GM19438 (cell line): Measurements from ENCODE around the gene MAGI3.
"Not testable (repeated sequence)": the region's sequence is repeated elsewhere in the genome, so short reads cannot be mapped to it uniquely, and the experiment has no call there.

Source experiments
- ATAC-seq: cut with Tn5 transposase; IDR thresholded peaks from one replicate; pipeline ENCODE4 v1.9.1; 2021; ENCODE audit warnings: low read depth; ENCODE audit not compliant: unreplicated experiment

Gene MAGI3

DNA sequence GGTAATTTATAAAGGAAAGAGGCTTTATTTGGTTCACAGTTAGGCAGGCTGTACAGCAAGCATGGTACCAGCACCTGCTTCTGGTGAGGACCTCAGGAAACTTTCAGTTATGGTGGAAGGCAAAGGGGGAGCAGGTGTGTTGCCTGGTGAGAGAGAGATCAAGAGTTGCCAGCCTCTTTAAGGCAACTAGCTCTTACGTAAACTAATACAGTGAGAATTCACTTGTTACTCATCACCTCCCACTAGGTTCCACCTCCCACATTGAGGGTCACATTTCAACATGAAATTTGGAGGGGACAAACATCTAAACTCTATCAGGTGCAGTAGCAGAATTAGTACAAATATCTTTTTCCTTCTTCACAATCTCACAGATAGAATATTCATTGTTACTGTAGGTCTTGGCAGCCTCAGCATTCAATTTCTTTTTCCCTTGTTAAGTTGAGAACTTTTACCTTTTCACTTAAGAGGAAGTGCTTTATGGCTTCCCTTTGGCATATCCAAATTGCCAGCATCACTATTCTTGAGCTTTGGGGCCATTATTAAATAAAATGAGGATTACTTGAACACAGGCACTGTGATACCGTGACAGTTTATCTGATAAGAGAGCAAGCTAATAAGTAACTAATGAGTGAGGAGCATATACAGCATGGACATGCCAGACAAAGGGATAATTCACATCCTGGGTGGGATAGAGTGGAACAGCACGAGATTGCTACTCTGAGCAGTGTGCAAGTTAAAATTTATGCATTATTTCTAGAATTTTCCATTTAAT is 48.4 kb downstream of the MAGI3 start:
- ATAC-seq: no peak

DNA sequence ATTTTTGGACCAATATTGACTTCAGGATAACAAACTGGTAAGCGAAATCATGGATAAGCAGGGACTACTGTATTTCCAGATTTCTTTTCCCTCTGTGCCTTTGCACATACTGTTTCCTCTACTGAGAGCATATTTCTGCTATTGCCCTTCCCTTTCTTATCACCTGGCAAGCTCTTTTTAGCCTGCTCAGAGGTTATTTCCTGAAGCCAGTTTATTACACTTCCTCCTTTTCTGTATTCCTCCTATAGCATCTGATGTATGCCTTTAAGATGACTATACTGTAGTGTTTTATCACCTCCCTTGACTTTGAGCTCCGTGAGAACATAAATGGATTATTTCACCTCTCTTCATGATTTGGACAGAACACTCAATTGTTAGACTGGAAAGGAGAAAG is 49.0 kb downstream of the MAGI3 start:
- ATAC-seq: no peak

DNA sequence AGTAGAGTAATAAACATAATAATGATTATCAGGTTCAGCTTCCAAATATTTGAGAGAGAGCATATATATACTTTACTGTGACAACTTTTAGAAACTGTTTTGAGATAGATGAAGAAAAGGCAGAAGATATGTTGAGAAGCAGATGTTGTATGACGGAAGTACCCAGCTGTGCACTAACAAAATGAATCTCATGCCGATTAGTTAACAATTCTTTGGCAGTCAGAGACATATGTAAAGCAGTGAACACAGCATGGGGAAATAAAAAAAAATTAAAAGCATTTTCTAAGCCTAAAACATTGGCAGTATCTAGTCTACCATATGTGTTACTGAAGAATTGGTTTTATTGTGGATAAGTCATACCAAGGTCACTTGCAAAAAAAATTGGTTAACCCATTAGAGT is 51.8 kb downstream of the MAGI3 start:
- ATAC-seq: no peak

DNA sequence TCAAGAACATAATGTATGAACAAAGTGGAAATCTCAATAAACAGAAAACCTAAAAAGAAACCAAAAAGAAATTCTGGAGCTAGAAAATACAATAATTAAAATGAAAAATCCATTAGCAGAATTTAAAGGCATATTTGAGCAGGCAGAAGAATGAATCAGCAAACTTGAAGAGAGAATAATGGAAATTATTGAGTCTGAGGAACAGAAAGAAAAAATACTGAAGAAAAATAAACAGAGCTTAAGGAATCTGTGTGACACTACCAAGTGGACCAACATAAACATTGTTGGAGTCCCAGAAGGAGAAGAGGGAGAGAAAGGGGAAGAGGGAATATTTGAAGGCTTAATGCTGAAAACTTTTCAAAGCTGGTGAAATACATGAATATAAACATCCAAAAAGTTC is 54.5 kb downstream of the MAGI3 start:
- no peak for ATAC-seq

DNA sequence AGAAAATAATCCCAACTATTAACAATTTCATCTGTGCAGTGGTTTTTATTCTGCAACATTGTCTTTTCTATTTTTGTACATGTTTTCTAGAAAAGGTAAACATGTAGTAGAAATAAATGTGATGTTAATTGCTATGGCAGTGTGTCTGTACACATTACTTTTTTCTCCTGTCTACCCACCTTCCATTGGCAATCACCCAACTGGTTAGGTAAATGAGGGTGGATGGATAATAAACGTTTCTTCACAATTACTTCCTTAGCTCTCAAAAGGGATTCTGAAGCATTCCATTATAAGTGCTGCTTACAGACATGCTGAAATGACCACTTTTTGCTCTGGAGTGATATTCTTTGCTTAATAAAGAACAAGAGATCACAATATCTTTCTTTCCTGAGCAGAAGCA is 61.4 kb downstream of the MAGI3 start:
- ATAC-seq: no peak

DNA sequence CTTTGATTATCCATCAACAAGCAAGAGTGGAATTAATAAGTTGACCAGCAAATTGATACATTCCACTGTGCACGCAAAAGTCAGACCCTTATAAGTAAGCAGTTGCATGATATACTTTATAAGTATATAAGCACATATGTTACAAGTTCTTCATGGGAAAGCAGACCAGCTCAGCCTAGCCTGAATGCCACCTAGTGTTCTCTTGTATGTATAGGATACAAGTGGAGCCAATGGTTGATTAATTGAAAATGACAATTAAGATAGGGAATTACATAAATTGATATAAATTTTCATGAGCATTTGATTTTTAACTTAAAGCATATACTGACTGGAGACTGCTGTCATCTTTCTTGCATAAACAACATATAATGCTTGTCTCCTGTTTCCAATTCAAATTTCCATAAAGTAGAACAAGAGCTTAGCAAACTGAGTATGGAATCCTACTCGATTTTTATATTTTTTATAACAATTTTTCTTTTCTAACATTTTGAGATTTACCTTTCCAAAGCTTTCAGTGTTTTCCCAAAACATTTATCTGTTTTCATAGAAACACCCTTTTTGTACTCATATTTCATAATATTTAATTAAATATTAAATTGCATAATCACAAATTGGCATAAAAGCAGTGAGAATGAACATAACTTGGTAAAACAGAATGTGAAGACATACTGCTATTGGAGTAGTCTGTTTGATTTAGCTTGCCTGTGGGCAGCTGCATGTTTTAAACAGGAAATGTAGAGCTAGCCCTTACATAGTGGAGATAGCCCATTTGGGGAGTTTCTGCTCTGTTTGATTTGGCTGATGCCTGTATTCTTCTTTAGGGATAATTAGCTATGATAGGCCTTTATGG is 62.8 kb downstream of the MAGI3 start:
- ATAC-seq: no peak

DNA sequence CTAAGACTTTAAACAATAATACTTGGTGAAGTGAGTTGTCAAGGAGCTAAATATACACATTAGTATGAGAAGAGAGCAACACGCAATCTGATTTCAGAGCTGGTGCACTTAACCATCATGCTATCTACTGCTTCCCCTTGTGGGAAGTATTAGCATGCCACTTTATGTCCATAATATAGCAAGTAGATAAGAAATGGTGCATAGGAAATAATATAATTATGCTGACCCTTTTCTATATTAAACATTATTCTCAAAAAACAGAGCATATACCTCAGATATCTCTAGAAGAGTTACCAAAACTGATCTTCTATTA is 63.4 kb downstream of the MAGI3 start:
- ATAC-seq: no peak

DNA sequence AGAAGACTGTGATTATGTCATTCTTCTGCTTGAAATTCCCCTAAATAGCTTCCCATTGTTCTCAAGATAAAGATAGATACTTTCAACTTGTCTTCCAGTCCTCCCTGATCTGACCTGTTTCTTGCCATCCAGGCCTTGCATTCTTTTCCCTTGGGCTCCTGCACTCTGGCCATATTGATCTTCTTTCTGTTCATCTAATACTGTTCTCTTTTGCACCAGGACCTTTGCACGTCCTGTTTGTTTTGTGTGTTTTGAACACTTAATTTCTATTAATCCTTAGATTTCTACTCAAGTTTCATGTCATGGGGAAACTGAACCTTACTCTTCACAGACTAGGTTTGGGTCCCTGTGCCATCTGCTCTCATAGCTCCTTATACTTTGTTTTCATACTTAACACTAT is 65.1 kb downstream of the MAGI3 start:
- ATAC-seq: no peak

DNA sequence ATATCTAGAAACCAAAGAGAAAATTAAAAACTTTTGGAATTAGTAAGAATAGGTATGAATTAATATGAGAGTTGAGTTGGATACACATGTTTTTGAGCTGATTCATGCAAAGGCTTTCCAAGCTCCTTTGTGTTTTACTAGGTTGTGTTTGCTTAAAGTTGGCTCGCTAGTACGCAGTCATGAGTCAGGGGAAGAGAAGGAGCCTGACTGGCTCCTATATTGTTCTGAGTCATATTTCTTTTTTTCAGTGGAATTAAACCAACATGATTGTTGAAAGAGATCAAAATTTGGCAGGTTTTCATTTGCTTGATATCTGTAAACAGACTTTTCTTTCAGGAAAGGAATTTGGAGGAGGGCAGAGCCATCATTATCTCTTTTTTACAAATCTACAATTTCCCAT is 66.7 kb downstream of the MAGI3 start:
- no peak for ATAC-seq

DNA sequence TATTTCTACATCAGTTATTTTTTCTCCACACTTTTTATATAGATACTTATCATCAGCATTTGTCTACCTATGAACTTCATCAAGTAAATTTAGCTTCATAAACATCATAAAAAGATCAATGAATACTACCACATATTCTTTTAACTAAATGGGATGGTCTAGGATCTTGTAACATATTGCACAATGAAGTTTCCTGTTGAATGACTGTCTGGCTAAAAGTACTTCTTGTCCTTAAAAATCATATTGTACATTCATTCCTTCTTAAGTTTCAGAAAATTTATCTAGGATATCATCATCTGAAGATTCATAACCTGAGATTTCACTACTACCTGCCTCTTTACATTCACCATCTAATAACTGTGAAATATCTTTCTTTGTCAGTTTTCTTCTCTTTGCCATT is 69.0 kb downstream of the MAGI3 start:
- no peak for ATAC-seq

DNA sequence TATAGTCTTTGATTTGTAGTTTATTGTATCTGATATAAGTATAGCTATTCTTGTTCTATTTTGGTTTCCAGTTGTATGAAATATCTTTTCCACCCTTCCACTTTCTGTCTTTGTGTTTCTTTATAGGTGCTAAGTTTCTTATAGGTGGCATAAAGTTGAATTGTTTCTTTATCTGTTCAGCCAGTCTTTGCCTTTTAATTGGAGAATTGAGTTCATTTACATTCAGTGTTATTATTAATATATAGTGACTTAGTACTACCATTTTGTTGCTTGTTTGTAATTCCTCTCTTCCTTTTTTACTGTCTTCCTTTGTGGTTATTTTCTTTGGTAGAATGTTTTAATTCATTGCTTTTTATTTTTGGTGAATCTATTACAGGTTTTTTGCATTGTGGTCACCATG is 77.7 kb downstream of the MAGI3 start:
- no peak for ATAC-seq

DNA sequence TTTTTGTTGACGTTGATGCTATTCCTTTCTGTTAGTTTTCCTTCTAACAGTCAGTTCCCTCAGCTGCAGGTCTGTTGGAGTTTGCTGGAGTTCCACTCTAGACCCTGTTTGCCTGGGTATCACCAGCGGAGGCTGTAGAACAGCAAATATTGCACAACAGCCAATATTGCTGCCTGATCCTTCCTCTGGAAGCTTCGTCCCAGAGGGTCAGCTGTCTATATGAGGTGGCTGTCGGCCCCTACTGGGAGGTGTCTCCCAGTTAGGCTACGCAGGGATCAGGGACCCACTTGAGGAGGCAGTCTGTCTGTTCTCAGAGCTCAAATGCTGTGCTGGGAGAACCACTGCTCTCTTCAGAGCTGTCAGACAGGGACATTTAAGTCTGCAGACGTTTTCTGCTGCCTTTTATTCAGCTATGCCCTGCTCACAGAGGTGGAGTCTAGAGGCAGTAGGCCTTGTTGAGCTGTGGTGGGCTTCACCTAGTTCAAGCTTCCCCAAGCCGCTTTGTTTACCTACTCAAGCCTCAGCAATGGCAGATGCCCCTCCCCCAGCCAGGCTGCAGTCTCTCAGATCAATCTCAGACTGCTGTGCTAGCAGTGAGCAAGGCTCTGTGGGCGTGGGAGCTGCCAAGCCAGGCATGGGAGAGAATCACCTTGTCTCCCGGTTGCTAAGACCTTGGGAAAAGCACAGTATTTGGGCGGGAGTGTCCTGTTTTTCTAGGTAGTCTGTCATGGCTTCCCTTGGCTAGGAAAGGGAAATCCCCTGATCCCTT is 88.3 kb downstream of the MAGI3 start:
- not testable (repeated sequence) for ATAC-seq

DNA sequence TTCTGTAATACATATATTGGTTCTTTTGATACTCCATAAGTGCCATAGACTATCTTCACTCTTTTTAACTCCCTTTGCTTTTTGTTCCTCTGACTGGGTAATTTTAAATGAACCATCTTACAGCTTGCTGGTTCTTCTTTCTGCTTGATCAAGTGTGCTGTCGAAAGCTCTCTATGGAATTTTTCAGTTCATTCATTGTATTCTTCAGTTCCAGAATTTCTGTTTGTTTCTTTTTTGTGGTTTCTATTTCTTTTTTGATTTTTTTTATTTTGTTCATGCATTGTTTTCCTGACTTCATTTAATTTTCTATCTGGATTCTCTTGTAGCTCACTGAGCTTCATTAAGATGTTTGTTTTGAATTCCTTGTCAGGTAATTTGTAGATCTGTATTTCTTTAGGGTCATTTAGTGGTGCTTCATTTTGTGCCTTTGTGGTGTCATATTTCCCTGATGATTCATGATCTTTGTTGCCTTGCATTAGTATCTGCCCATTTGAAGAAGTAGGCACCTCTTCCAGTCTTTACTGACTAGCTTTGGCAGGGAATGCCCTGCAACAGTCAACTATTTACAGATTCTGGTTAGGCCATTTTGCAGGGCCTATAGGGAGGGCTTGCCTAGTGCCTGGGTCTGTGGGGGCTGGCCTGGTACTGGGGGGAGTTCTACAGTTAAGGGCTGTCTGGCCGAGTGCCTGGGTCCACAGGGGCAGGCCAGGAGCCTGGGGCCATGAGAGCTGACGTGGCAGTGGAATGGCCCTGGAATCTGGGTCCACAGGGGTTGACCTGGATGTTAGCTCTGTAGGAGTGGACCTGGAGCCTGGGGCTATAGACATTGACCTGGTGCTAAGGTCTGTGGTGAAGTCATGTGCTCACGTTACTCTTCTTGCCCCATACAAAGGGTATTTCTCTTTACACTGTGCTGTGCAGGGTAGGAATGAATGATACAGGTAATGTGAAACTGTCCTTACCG is 89.7 kb downstream of the MAGI3 start:
- no peak for ATAC-seq

DNA sequence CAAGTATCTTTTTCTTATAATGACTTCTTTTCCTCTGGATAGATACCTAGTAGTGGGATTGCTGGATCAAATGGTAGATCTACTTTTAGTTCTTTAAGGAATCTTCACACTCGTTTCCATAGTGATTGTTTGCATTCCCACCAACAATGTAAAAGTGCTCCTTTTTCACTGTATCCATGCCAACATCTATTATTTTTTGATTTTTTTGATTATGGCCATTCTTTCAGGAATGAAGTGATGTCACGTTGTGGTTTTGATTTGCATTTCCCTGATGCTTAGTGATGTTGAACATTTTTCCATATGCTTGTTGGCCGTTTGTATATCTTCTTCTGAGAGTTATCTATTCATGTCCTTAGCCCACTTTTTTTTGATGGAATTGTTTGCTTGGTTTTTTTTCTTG is 94.8 kb downstream of the MAGI3 start:
- ATAC-seq: not testable (repeated sequence)

DNA sequence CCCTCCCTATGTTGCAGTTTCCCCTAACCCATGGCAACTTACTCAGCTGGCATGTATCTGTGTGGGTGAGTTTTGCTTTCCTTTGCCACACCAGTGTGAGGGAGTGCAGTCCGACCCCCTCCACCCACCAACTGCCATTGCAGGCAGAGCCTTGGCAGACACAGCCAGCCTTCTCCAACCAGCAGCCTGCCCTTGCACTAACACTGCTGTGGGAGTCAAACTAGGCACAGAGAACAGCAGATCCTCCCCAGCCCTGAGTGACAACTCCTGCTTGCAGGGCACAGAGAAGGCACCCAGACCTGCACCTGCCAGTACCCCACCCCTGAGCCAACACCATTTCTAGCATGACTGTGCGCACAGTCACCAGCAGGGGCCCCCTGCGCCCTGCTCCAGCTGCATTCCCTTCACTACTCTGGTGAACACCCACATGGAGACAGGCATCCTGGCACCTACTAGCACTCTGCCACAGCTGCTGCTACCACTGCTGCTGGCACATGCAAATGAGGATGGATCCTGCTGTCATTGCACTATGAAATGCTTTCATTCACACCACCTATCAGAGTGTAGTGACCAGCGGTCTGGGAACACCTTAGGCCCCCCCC is 98.4 kb downstream of the MAGI3 start:
- ATAC-seq: no peak

DNA sequence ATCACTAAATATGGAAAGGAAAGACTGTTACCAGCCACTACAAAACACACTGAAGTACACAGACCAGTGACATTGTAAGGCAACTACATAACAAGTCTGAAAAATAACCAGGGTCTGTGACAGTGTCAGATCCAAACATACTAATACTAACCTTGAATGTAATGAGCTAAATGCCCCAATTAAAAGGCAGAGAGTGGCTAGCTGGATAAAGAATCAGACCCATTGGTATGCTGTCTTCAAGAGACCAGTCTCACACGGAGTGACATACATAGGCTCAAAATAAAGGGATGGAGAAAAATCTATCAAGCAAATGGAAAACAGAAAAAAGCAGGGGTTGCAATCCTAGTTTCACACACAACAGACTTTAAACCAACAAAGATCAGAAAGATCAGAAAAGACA is 100.1 kb downstream of the MAGI3 start:
- no peak for ATAC-seq

DNA sequence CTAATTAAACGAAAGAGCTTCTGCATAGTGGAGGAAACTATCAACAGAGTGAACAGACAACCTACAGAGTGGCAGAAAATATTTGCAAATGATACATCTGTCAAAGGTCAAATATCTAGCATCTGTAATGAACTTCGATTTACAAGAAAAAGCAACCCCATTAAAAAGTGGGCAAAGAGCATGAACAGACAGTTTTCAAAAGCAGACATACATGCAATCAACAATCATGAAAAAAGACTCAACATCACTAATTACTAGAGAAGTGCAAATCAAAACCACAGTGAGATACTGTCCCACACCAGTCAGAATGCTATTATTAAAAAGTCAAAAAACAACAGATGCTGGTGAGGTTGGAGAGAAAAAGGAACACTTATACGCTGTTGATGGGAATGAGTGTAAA is 103.2 kb downstream of the MAGI3 start:
- no peak for ATAC-seq

DNA sequence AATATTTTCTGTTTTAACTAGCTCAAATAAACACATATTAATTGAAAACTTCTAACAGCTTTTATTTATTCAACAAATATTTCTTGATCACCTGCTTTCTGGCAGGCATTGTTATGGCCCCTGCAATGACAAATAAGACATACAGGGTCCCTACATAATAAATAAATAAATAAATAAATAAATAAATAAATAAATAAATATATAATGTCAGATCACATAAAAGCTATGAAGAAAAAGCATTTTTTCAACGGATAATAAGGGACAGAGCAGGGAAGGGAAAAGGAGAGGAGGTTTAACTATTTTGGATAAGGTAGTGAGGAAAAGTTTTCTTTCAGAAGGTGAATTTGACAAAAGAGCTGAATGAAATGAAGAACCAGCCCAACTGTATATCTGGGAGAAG is 115.0 kb downstream of the MAGI3 start:
- ATAC-seq: no peak

DNA sequence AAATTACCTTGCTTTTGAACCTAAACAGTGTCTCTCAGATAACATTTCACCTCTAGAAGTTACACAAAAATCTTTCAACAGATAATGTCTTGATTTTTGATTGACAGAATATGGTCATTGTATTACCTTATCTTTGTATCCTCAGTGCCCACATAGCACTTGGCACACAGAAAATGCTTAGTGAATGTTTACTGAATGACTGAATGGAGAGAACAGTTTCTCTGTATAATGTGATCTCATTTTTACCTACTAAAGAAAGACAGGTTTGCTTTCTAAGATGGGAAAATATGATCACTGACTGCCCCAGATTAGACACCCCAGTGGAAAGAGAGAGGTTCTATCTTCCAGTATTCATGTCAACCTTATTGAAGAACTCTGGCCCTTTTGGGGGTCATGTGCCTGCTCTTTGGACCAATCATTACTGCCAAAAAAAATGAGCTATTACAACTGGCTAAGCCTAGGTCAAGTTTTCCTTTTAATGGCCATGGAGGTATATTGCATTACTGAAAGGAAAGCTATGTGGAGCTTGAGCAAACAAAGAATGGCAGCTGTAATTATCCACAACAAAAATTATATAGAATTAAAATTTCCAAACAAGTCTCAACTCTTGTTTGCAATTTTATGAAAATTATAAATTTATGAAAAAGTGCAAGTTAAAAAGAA is 117.4 kb downstream of the MAGI3 start:
- no peak for ATAC-seq
